Smooth muscle cell (in vitro differentiated cells): ENCODE results near the gene LRATD1. TPM values are rescaled to one million over a fixed set of nuclear protein-coding genes. Genes with fewer than 3 reads are reported as not detected.

Experiments
- DNase-seq: peaks from one replicate; lab custom pipeline; 2025; ENCODE audit not compliant: unreplicated experiment; lab: John Stamatoyannopoulos, UW
- H2AFZ ChIP-seq: fragments of 200-600 bp; sonication (generic); 2 replicates; pipeline ENCODE4 v1.6.0; 2016; ENCODE audit warnings: antibody characterized with exemption, low read depth, mild to moderate bottlenecking
- H3F3A ChIP-seq: fragments of 200-600 bp; sonication (generic); 2 replicates; pipeline ENCODE4 v1.6.0; 2017; ENCODE audit warnings: antibody characterized with exemption, low read depth
- H3K27ac ChIP-seq: fragments of 200-600 bp; sonication (generic); 2 replicates; pipeline ENCODE4 v1.5.1; 2016; ENCODE audit warnings: low read depth, mild to moderate bottlenecking
- H3K27me3 ChIP-seq: fragments of 200-600 bp; sonication (generic); 2 replicates; pipeline ENCODE4 v1.6.1; 2016; ENCODE audit warnings: low read depth, mild to moderate bottlenecking
- H3K36me3 ChIP-seq: fragments of 200-600 bp; sonication (generic); 2 replicates; pipeline ENCODE4 v1.5.1; 2016; ENCODE audit warnings: low read depth
- H3K4me1 ChIP-seq: fragments of 200-600 bp; sonication (generic); 2 replicates; pipeline ENCODE4 v1.5.1; 2016; ENCODE audit warnings: low read depth
- H3K4me2 ChIP-seq: fragments of 200-600 bp; sonication (generic); 2 replicates; pipeline ENCODE4 v1.6.0; 2016; ENCODE audit warnings: mild to moderate bottlenecking
- H3K4me3 ChIP-seq: fragments of 200-600 bp; sonication (generic); 2 replicates; pipeline ENCODE4 v1.5.1; 2016; ENCODE audit warnings: mild to moderate bottlenecking
- H3K79me2 ChIP-seq: fragments of 200-600 bp; sonication (generic); 2 replicates; pipeline ENCODE4 v1.6.0; 2016; ENCODE audit warnings: low read depth, mild to moderate bottlenecking
- H3K9ac ChIP-seq: fragments of 200-600 bp; sonication (generic); 2 replicates; pipeline ENCODE4 v1.6.0; 2016; ENCODE audit warnings: low read depth
- H3K9me3 ChIP-seq: fragments of 200-600 bp; sonication (generic); replicated peaks from 2 replicates; pipeline ENCODE4 v1.5.1; 2016; ENCODE audit warnings: low read depth
- H4K20me1 ChIP-seq: fragments of 200-600 bp; sonication (generic); 2 replicates; pipeline ENCODE4 v1.6.0; 2016; ENCODE audit warnings: low read depth
- WGBS: methylation state at CpG from one replicate; pipeline ENCODE4 v1.1.7; 2016; ENCODE audit warnings: low lambda C conversion rate; 5-methylcytosine and 5-hydroxymethylcytosine counted together
- polyA plus RNA-seq: library from polyadenylated mRNA; unstranded; fragments of >200 nt; fragmentation: Nextera tagmentation; extraction: Ambion mirVana; gene quantifications from 2 replicates; pipeline ENCODE4 v1.2.1, GENCODE V29; 2016
- total RNA-seq: library from RNA; depleted of rRNA; stranded (reverse); fragments of >200 nt; gene quantifications from 2 replicates; pipeline ENCODE4 v1.2.3, GENCODE V29; 2014
- TF ChIP-seq, protein P1 (sequence below): fragments of 200-600 bp; sonication (generic); IDR thresholded peaks from 2 replicates; pipeline ENCODE4 v1.5.1; 2017; ENCODE audit warnings: borderline replicate concordance, mild to moderate bottlenecking, antibody characterized with exemption; ENCODE audit not compliant: insufficient read depth, poor library complexity, severe bottlenecking

LRATD1 gene
- total and polyA plus RNA-seq, 2 experiments from 2014 or later: 4.6 to 9.3 TPM

DNA sequence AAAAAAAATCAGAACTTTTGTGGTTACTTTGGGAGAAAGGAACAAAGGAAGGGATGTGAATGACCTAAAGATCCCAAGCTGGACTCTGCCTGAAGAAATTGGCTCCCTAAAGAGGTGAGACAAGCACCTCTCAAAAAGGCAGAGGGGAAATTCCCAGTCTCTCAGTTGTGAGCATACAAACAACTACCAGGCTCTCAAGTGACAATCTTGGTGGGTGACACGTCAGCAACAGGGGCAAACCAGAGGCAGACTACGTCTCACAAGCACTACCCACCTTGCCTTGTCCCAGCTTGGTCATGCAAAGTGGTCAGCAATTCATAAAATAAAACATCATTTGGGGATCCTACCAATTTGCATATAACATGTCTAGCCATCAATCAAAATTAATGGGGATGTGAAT lies 24.3 kb upstream of the LRATD1 start:
- H3K9me3 ChIP-seq: no peaks in the 10 kb centered on the region
- H3K27ac ChIP-seq: no peak overlapping the region
- no peak overlapping the region for H3K9ac ChIP-seq
- H3K27me3 ChIP-seq: no peaks in the 10 kb centered on the region
- no peaks in the 10 kb centered on the region for H3K4me1 ChIP-seq
- TF ChIP-seq, protein P1, sequence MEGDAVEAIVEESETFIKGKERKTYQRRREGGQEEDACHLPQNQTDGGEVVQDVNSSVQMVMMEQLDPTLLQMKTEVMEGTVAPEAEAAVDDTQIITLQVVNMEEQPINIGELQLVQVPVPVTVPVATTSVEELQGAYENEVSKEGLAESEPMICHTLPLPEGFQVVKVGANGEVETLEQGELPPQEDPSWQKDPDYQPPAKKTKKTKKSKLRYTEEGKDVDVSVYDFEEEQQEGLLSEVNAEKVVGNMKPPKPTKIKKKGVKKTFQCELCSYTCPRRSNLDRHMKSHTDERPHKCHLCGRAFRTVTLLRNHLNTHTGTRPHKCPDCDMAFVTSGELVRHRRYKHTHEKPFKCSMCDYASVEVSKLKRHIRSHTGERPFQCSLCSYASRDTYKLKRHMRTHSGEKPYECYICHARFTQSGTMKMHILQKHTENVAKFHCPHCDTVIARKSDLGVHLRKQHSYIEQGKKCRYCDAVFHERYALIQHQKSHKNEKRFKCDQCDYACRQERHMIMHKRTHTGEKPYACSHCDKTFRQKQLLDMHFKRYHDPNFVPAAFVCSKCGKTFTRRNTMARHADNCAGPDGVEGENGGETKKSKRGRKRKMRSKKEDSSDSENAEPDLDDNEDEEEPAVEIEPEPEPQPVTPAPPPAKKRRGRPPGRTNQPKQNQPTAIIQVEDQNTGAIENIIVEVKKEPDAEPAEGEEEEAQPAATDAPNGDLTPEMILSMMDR: no peak
- H3K36me3 ChIP-seq: no peaks in the 10 kb centered on the region
- no peaks in the 10 kb centered on the region for H3K79me2 ChIP-seq
- H2AFZ ChIP-seq: no peak overlapping the region
- DNase-seq: no peak
- no peak overlapping the region for H3K4me2 ChIP-seq
- H4K20me1 ChIP-seq: no peaks in the 10 kb centered on the region
- no peak overlapping the region for H3K4me3 ChIP-seq
- 76% methylated on average over 2 of the region's 2 CpGs for WGBS
- H3F3A ChIP-seq: no peaks in the 10 kb centered on the region

DNA sequence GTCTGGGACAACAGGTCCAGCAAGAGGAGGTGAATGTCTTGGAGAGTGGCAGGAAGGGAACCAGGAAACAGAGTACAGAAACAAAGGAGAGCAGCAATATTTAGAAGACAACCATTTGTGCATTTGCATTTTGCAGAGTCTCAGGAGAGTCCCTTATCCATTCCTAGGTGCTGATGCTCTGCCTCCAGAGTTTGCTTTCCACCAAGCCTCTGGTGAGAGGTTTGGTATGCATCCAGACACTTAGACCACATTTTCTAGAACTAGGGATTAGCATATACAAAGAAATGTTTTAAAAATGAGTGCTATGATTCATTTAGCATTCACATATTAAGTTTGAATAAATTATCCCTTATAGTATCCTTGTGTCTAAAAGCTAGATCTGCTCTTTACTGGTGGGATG lies 18.5 kb upstream of the LRATD1 start:
- no peaks in the 10 kb centered on the region for H3K27me3 ChIP-seq
- H3K9ac ChIP-seq: no peak overlapping the region
- H3K27ac ChIP-seq: no peak overlapping the region
- TF ChIP-seq, protein P1: no peak
- no peak for DNase-seq
- no peaks in the 10 kb centered on the region for H4K20me1 ChIP-seq
- H3K79me2 ChIP-seq: no peaks in the 10 kb centered on the region
- H3K9me3 ChIP-seq: no peaks in the 10 kb centered on the region
- no peak overlapping the region for H3K4me3 ChIP-seq
- H2AFZ ChIP-seq: no peak overlapping the region
- no peaks in the 10 kb centered on the region for H3F3A ChIP-seq
- no peak overlapping the region for H3K4me2 ChIP-seq
- no peaks in the 10 kb centered on the region for H3K4me1 ChIP-seq
- no peaks in the 10 kb centered on the region for H3K36me3 ChIP-seq

DNA sequence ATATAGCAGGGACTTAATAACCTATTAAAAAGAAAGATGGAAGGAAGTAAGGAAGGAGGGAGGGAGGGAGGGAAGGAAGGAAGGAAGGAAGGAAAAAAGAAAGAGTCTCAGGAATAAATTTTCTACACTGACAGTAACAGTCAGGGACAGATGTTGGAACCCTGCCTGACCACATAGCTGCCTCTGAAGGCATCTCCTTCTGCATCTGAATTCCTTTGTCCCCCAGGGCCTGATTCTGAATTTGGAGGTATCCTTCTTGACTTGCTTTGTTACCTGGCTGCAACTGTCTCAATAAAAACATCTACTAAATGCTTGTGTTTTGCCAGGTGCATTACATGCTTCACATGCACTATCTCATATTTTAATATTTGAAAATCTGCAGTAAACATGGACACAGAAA lies 17.4 kb upstream of the LRATD1 start:
- Histone ChIP-seq H3K27ac (no peak overlapping the region), H3K4me2 (no peak overlapping the region), H3K4me1 (no peaks in the 10 kb centered on the region), H3F3A (no peaks in the 10 kb centered on the region), H3K79me2 (no peaks in the 10 kb centered on the region), H3K9ac (no peak overlapping the region), H3K27me3 (no peaks in the 10 kb centered on the region), H4K20me1 (no peaks in the 10 kb centered on the region), H3K9me3 (no peaks in the 10 kb centered on the region), H2AFZ (no peak overlapping the region), H3K4me3 (no peak overlapping the region), H3K36me3 (no peaks in the 10 kb centered on the region)
- TF ChIP-seq, protein P1: no peak
- DNase-seq: no peak

DNA sequence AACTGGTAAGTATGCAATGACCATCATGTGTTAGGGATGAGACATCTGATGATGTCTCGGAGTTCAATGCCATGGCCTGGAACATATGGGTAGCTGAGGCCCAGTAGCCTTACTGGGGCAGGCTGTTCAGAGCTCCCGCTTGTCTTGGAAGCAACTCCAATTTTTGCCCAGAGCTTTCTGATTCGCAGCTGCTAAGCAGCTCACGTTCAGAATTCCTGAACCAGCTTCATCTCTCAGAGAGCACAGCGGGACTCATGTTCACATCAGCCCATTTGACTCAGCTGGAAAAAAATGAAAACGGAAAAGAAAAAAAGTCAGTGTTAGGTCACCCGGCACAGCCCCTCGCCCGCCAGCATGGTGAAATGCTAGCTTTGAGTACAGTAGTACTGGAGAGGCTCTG lies 16.8 kb upstream of the LRATD1 start:
- Histone ChIP-seq H3K4me1 (no peaks in the 10 kb centered on the region), H3K79me2 (no peaks in the 10 kb centered on the region), H3K27ac (no peak overlapping the region), H3K36me3 (no peaks in the 10 kb centered on the region), H3K9me3 (no peaks in the 10 kb centered on the region), H3F3A (no peaks in the 10 kb centered on the region), H3K9ac (no peak overlapping the region), H3K4me3 (no peak overlapping the region), H2AFZ (no peak overlapping the region), H3K27me3 (no peaks in the 10 kb centered on the region), H4K20me1 (no peaks in the 10 kb centered on the region), H3K4me2 (no peak overlapping the region)
- WGBS: 96% methylated on average over 9 of the region's 9 CpGs
- TF ChIP-seq, protein P1: no peak
- no peak for DNase-seq
